Transverse colon (tissue), 4 donors: ENCODE data around the gene UCHL3.

Source experiments
- CTCF ChIP-seq, 5 experiments: fragments of 200-600 bp in 3 of 5; fragments of 450-650 bp in 2 of 5; sonication (generic) in 3 of 5; IDR thresholded peaks; 1 replicate in 2 of 5; 2 replicates in 3 of 5; pipeline ENCODE4 v1.5.1; 2016 to 2017; ENCODE audit warnings: antibody characterized with exemption in 5 of 5, inconsistent platforms in 3 of 5, mild to moderate bottlenecking in 2 of 5, moderate library complexity in 1 of 5
- POLR2AphosphoS5 ChIP-seq, 3 donors: sonication (generic); formaldehyde crosslinking; IDR thresholded peaks; one replicate each; pipeline ENCODE4 v1.6.1; 2016; ENCODE audit warnings: antibody characterized with exemption in 3 of 3

GRCh38 chr13:75505327-75505726, 44.3 kb upstream of the UCHL3 start:
- TF ChIP-seq POLR2AphosphoS5 (IDR thresholded peaks at IDR 0.05) (no peak), CTCF (IDR thresholded peaks at IDR 0.05) (no peak)
